ENCODE measurements around the gene LHX4.

The LHX4 gene

GRCh38 chr1:180229483-180230415, at the start of gene LHX4:
TSS of gene LHX4 (plus strand) at chr1:180230264. CDS start at chr1:180230530, 266 bp downstream.
- DNase-seq, result no peak

- DNase-seq, result no peak
Measured at GRCh38 chr1:180181048-180181447, 49.0 kb upstream of the LHX4 start.

GRCh38 chr1:180181996-180182642, 47.9 kb upstream of the LHX4 start:
- no peak for DNase-seq

DNA sequence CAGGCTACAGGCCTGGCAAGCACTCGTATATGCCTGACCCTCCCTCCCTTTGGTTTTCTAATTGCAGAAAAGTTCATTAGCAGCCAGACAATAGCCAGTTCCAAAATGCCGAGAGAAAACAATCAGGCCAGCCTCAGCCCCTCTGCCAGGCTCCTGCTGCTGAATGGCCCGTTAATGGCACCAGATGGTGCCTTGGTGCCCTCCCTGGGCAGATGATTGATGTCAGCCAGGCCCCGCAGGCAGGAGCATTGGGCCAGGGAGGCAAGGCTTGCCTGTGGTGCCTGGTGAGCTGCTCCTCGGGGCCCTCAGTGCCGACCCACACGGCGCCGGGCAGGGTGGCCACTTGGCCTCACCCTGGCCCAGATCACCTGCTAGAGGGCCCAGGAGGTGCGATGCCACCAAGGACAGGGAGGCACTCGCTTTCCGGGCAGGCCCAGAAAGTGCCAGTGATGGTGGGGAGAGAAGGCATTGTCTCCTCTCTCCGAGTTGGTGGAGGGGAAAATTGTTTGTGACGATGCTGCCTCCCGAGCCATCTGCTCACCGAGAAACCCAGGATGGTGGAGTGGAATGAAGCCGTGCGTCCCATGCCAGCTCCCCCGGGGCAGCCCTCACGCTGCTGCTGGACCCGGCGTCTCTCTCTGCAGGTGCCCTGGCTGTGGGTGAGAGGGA, 47.3 kb upstream of the LHX4 start:
- no peak for DNase-seq

DNA sequence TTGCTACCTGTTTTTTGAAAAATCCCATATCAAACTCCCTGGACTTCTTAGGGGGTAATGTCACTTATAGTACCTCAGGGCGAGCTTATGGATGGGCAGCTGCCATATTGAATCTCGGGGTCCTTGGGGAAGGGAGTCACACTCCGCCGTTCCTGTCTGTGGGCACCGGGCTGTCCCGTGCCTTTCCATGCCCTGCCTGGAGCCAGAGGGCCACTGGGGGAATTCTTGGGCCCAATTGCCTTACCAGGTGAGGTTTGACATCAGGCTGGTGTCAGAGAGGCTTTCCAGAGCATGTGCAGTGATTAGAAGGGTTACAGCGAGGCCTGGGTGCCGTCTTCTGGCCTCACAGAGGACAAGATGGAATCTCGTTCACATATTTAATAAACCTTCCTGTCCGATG, 46.6 kb upstream of the LHX4 start:
- no peak for DNase-seq

GRCh38 chr1:180184041-180184440, 46.0 kb upstream of the LHX4 start:
- DNase-seq, result no peak

- no peak for DNase-seq
Measured at GRCh38 chr1:180185281-180185680, 44.8 kb upstream of the LHX4 start.

- no peak for DNase-seq
Measured at GRCh38 chr1:180185971-180186645, 44.0 kb upstream of the LHX4 start.

DNA sequence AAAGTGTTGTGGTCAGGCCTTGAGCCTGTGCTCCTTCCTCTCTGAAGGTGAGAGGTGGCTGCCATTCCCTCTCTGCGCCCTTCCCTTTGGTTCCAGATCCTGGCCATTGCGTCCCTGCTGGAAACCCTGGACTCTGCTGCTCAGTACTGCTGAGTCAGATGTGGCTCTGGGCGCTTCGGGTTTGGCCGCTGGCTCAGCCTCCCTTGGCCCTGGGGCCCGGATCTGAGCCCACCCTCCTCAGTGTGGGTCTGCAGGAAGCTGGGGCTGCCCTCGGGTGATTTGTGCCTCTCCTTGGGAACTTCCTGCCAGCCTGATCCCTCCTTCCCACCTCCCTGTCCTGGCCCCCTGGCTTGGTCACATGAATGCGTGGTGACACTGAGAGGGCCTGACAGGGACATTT, 43.2 kb upstream of the LHX4 start:
- DNase-seq, result no peak

DNA sequence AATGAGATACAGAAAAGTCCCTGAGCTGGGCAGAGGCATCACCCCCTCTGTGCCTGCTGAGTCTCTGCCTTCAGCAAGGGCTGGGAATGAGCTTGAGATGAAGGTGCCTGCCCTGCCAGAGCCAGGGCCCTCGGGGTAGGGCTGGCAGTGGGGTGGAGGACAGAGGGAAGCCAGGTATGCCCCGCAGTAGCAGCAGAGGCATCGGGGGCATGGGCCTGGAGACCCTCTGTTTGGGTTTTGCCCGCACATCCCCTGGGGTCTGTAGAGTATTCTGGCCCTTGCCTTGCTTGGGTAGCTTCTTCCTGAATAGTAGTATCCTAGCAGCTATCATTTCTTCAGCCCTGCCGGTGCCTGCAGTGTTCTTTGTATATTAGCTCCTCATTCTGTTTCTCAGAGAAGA, 42.4 kb upstream of the LHX4 start:
- DNase-seq, result no peak

DNA sequence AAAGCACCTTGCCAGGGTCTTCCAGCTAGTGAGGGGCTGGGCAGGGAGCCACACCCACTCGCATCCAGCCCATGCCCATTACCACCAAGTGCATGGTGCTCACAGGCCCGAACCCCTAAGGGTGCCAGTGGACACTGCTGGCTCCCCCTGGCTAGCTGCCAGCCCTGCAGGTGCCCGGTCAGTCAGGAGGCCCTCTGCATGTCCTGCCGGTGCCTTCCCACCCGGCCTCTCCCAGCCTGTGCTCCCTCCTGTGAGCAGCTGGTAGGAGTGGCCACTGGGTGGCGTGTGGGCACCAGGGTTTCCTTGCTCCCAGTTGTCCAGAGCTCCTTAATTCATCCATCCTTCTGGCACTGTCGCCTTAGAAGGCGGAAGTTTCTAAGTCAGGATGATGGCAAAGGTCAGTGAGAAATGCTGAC, 42.0 kb upstream of the LHX4 start:
- DNase-seq, result no peak

GRCh38 chr1:180188684-180189175, 41.3 kb upstream of the LHX4 start:
- DNase-seq, result no peak

GRCh38 chr1:180190091-180190490, 40.0 kb upstream of the LHX4 start:
- DNase-seq, result no peak

DNA sequence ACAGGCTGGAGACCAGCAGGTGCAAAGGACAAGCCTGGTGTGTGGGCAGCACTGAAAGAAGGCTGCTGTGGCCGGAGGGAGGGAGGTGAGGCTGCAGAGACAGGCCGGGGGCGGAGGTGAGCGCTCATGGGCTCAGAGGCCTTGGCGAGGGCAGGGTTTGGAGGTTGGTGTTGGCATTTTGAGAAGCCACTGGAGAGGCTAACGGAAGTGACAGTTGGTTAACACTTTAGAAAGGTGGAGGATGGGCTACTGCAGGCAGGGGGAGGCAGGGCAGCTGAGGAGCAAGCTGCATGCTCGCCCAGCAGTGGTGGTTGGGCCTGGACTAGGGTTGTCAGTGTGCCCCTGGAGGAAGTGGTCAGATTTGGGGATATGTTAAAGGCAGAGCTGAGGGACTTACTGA, 37.9 kb upstream of the LHX4 start:
- DNase-seq, result no peak

- DNase-seq, result no peak
Measured at GRCh38 chr1:180193141-180194047, 36.7 kb upstream of the LHX4 start.

DNA sequence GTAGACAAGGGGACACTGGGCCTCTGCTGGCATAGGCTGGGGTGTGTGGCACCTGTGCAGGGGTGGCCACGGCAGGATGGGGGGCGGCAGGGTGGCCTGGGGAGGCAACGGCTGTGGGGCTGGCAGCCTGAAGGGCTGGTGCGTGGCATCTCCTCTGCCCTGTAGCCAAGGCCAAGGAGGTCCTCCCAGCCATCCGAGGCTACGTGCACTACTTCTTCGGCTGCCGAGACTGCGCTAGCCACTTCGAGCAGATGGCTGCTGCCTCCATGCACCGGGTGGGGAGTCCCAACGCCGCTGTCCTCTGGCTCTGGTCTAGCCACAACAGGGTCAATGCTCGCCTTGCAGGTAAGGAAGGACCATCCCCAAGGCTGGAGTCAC, 36.0 kb upstream of the LHX4 start:
- DNase-seq, result no peak

DNA sequence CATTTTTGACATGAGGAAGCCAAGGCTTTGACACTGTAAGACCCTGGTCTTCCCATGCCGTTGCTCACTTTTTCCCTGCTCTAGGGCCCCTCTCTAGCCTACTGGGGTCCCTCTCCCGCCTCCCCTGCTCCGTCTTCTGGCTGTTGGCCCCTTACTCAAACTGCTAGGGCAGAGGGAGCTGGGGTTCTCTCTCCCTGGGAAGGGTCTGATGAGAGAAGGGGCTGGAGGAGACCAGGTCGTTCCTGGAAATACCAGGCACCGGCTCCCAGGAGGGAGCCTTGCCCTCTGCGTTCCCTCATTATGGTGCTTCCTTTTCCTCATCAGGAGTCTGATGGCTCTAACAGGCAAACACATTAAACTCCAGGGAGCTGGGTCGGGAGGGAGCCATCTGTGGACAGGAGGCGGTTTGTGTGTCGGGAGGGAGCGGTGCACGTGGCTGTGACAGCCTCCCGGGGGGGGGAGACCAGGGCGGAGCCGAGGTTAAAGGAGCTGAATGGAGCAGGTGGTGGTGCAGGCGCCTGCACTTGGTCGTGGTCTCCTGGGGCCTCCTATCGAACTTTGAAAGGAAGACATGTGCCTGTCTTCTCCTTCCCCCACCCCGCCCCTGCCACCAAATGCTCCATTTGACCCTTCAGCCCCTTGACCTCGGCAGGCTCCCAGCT, 35.4 kb upstream of the LHX4 start:
- DNase-seq, result no peak

DNA sequence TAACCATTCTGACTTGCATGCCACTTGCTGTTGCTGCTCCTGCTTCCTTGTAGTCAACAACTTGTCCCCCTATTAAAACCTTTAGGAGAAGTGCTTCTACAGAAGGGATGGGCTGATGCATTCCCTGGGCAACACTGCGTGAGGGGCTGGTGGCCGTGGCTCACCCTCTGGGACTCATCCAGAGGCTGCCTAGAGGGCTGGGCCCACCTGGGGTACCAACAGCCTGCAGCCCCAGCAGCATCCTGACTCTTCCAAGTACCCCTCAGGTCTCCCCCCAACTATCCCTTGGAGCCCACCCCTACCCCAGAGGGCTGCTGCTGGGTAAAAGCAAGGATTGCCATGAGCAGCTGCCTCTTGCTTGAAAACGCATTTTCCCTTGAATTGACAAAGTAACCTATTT, 34.7 kb upstream of the LHX4 start:
- no peak for DNase-seq

DNA sequence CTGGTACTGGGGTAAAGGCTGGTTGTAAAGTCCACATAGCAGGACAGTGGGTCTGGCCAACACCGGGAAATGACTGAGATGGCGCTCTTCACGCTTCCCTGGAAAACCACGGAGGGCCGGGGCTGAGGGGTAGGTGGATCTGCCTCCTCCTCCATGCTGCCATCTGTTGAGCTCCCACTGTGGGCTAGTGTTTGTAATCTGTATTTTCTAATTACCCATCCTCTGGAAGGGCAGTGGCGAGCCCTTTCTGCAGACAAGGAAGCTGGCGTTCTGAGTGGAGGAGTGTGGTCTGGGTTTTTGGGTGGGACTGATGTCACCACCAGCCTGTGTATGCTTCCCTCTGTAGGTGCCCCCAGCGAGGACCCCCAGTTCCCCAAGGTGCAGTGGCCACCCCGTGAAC, 34.1 kb upstream of the LHX4 start:
- DNase-seq, result no peak

- DNase-seq, result no peak
Measured at GRCh38 chr1:180196436-180197003, 33.5 kb upstream of the LHX4 start.

DNA sequence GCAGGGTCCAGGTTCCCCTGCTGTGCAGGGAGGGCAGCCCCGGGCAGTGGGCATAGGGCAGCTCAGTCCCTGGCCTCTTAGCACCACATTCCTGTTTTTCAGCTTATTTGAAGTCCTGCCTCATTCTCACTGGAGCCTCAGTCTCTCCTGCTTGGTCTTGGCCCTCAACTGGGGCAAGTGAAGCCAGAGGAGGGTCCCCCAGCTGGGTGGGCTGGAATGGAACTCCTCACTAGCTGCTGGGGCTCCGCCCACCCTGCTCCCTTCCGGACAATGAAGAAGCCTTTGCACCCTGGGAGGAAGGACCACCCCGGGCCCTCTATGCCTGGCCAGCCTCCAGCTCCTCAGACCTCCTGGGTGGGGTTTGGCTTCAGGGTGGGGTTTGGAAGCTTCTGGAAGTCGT, 32.8 kb upstream of the LHX4 start:
- DNase-seq, result no peak

All from activated naive CD4-positive, alpha-beta T cell (primary cell).